B cell (primary cell): ENCODE data around the gene LLCFC1. TPM values are rescaled to one million over a fixed set of nuclear protein-coding genes. Genes with fewer than 3 reads are reported as not detected.

Source experiments
- ATAC-seq: fragments of 200-7000 bp; cut with Tn5 transposase; one replicate; pipeline ENCODE4 v1.10.0; 2021; ENCODE audit warnings: low read depth, mild to moderate bottlenecking, moderate number of reproducible peaks, moderate library complexity
- CTCF ChIA-PET: fragments of 350-600 bp; sonication (Branson Sonifier 250); formaldehyde crosslinking; loops from one replicate; lab custom pipeline; 2021; ENCODE audit warnings: antibody characterized with exemption, inconsistent platforms; lab: Charles Lee
- POLR2A ChIA-PET: fragments of 350-600 bp; sonication (Branson Sonifier 250); formaldehyde crosslinking; loops from one replicate; lab custom pipeline; 2021; ENCODE audit warnings: antibody characterized with exemption; lab: Charles Lee
- DNase-seq: peaks from one replicate; pipeline ENCODE4 v3.0.0; 2013
- H2AFZ ChIP-seq: 2 replicates; pipeline ENCODE4 v1.6.1; 2012; ENCODE audit warnings: mild to moderate bottlenecking, low read depth, low read length; ENCODE audit not compliant: insufficient read depth, poor library complexity, severe bottlenecking
- H3K27ac ChIP-seq, 2 donors: 1 replicate in 1 of 2; 2 replicates in 1 of 2; pipeline ENCODE4 v1.5.1; 2012 to 2013; ENCODE audit warnings: low read length in 2 of 2, mild to moderate bottlenecking in 2 of 2, moderate library complexity in 1 of 2
- H3K27me3 ChIP-seq, 4 experiments: fragments of 200-600 bp in 1 of 4; sonication (generic) in 1 of 4; replicated peaks in 1 of 4; 1 replicate in 2 of 4; 2 replicates in 2 of 4; pipeline versions ENCODE4 v1.6.1 to v1.7.0; 2013 to 2016; ENCODE audit warnings: low read length in 3 of 4, mild to moderate bottlenecking in 2 of 4, mixed read lengths in 1 of 4, moderate library complexity in 1 of 4; ENCODE audit not compliant: insufficient read depth in 4 of 4, control insufficient read depth in 3 of 4; ENCODE audit errors: control extremely low read depth in 1 of 4
- H3K36me3 ChIP-seq, 2 experiments: replicated peaks in 1 of 2; 1 replicate in 1 of 2; 2 replicates in 1 of 2; pipeline versions ENCODE4 v1.6.1 to v1.7.1; 2013; ENCODE audit warnings: low read length in 1 of 2; ENCODE audit not compliant: insufficient read depth in 2 of 2, control insufficient read depth in 1 of 2; ENCODE audit errors: control extremely low read depth in 1 of 2, extremely low read depth in 1 of 2
- H3K4me1 ChIP-seq, 2 donors: fragments of 200-600 bp in 1 of 2; sonication (generic) in 1 of 2; 1 replicate in 1 of 2; 2 replicates in 1 of 2; pipeline versions ENCODE4 v1.5.1 to v1.6.1; 2013 to 2017; ENCODE audit warnings: low read length in 2 of 2; ENCODE audit not compliant: control insufficient read depth in 2 of 2, insufficient read depth in 2 of 2
- H3K4me2 ChIP-seq: replicated peaks from 2 replicates; pipeline ENCODE3; 2012; ENCODE audit warnings: mild to moderate bottlenecking, low read depth, low read length; ENCODE audit not compliant: poor library complexity, severe bottlenecking
- H3K4me3 ChIP-seq, 5 experiments: fragments of 200-600 bp in 1 of 5; sonication (generic) in 1 of 5; 1 replicate in 3 of 5; 2 replicates in 2 of 5; pipeline versions ENCODE4 v1.5.1 to v1.7.0; 2011 to 2016; ENCODE audit warnings: low read length in 4 of 5, mild to moderate bottlenecking in 4 of 5, low read depth in 2 of 5, control low read depth in 1 of 5, moderate library complexity in 1 of 5; ENCODE audit not compliant: insufficient read depth in 1 of 5; ENCODE audit errors: control extremely low read depth in 1 of 5, extremely low read depth in 1 of 5
- H3K79me2 ChIP-seq: fragments of 200-600 bp; sonication (generic); one replicate; pipeline ENCODE4 v1.6.0; 2016; ENCODE audit warnings: low read length; ENCODE audit not compliant: control insufficient read depth, insufficient read depth
- H3K9ac ChIP-seq: fragments of 200-600 bp; sonication (generic); 2 replicates; pipeline ENCODE4 v1.6.1; 2017; ENCODE audit warnings: mild to moderate bottlenecking, low read length, moderate library complexity
- H3K9me3 ChIP-seq, 3 donors: one replicate each; pipeline versions ENCODE4 v1.6.1 to v1.7.1; 2013; ENCODE audit warnings: low read length in 2 of 3; ENCODE audit not compliant: control insufficient read depth in 2 of 3, insufficient read depth in 1 of 3; ENCODE audit errors: control extremely low read depth in 1 of 3
- H4K20me1 ChIP-seq: 2 replicates; pipeline ENCODE4 v1.6.0; 2012; ENCODE audit warnings: mild to moderate bottlenecking, low read length; ENCODE audit not compliant: insufficient read depth, control insufficient read depth, poor library complexity, severe bottlenecking
- H3K27ac Mint-ChIP-seq: one replicate; pipeline ENCODE4 v1.8.0; 2021; ENCODE audit warnings: mixed read lengths
- H3K27me3 Mint-ChIP-seq: one replicate; pipeline ENCODE4 v1.8.0; 2021; ENCODE audit warnings: mixed read lengths
- H3K4me1 Mint-ChIP-seq: one replicate; pipeline ENCODE4 v1.8.0; 2021; ENCODE audit warnings: mixed read lengths
- H3K4me3 Mint-ChIP-seq: one replicate; pipeline ENCODE4 v1.8.0; 2021; ENCODE audit warnings: mixed read lengths
- H3K9me3 Mint-ChIP-seq: one replicate; pipeline ENCODE4 v1.8.0; 2022; ENCODE audit warnings: mixed read lengths; ENCODE audit not compliant: insufficient read depth
- CTCF ChIP-seq: fragments of 200-600 bp; IDR thresholded peaks from one replicate; pipeline ENCODE4 v1.8.0; 2022; ENCODE audit warnings: antibody characterized with exemption, mild to moderate bottlenecking
- EZH2 ChIP-seq: IDR thresholded peaks from 2 replicates; pipeline ENCODE4 v1.6.1; 2012; ENCODE audit warnings: borderline replicate concordance, low read depth, mild to moderate bottlenecking, moderate library complexity, low read length; ENCODE audit not compliant: insufficient read depth, poor library complexity, severe bottlenecking
- WGBS: methylation state at CpG from one replicate; pipeline ENCODE4 v1.1.5; 2013; ENCODE audit warnings: missing lambda C conversion rate; ENCODE audit not compliant: insufficient coverage; 5-methylcytosine and 5-hydroxymethylcytosine counted together
- intact Hi-C: fragments of 100-400 bp; cut with micrococcal nuclease; formaldehyde crosslinking; loops from one replicate; pipeline ENCODE4 v1.10.0; 2022
- polyA plus RNA-seq: library from polyadenylated mRNA; depleted of rRNA; stranded (reverse); fragments of >200 nt; gene quantifications from 2 replicates; pipeline ENCODE4 v1.2.3, GENCODE V29; 2012
- total RNA-seq, 2 donors: library from RNA; stranded (reverse); fragments of 120-200 nt in 1 of 2; gene quantifications; 1 replicate in 1 of 2; 2 replicates in 1 of 2; pipeline versions ENCODE4 v1.2.3 to v1.2.4, GENCODE V29; 2013 to 2022

The LLCFC1 gene
- total and polyA plus RNA-seq, 2 donors (not counting 1 experiment from before 2014, with no cell fraction given): not detected

DNA sequence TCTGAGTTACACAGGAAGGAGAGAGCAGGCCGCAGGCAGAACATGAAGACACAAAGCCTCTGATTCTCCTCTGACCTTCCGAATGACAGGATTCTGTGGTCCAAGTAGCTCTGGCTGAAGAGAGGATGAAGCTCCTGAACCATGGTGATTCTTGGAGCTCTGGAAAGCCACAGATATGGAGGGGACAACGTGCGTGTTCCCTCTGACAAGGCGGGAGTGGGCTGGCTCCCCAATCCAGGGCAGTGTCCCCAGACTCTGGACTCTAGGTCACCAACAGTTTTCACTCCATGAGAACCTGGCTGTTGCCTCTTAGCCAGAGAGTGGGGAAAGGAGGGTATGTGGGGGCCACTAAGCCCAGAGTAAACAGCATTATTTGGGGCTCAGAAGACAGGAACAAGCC is 46.3 kb upstream of the LLCFC1 start:
- ATAC-seq (no peak), DNase-seq (no peak)
- TF ChIP-seq CTCF: no peak
- no peak for TF ChIP-seq EZH2
- Mint-ChIP-seq H3K27me3 (peaks cover 33% of the 10 kb centered on the region), H3K4me1 (no peaks in the 10 kb centered on the region), H3K9me3 (no peaks in the 10 kb centered on the region), H3K4me3 (no peak overlapping the region), H3K27ac (no peak overlapping the region)
- Histone ChIP-seq H3K36me3 (no peaks in the 10 kb centered on the region), H3K27me3 (peaks cover 0 to 4% (median 0%) of the 10 kb centered on the region in 4 experiments), H4K20me1 (no peaks in the 10 kb centered on the region), H2AFZ (no peak overlapping the region), H3K27ac (no peak overlapping the region), H3K9me3 (no peaks in the 10 kb centered on the region), H3K4me2 (no peak overlapping the region), H3K4me1 (no peaks in the 10 kb centered on the region), H3K4me3 (no peak overlapping the region), H3K79me2 (no peaks in the 10 kb centered on the region), H3K9ac (no peak overlapping the region)
- intact Hi-C loops: no loop called here
- ChIA-PET POLR2A (no interaction called here), CTCF (interaction anchor here (1.2 kb wide), 1 partner anchor 12 kb away, joined by 4 read pairs; no protein-coding TSS in a partner anchor)
- WGBS: 91% methylated on average over 5 of the region's 5 CpGs

GRCh38 chr7:142894112-142894984 is 44.9 kb upstream of the LLCFC1 start:
- intact Hi-C loops: no loop called here
- ChIA-PET POLR2A (no interaction called here), CTCF (interaction anchor here (1.4 to 2.1 kb wide), 3 partner anchors 14 to 113 kb away, joined by 4 to 14 read pairs (median 6); no protein-coding TSS in a partner anchor)
- H3K4me3 Mint-ChIP-seq: no peak overlapping the region
- Histone ChIP-seq H3K79me2 (no peaks in the 10 kb centered on the region), H3K36me3 (no peaks in the 10 kb centered on the region), H3K27ac (no peak overlapping the region), H3K4me3 (no peak overlapping the region), H3K9ac (no peak overlapping the region), H3K9me3 (no peaks in the 10 kb centered on the region), H4K20me1 (no peaks in the 10 kb centered on the region), H3K27me3 (peaks cover 0 to 3% (median 1%) of the 10 kb centered on the region in 4 experiments), H2AFZ (no peak overlapping the region), H3K4me1 (no peaks in the 10 kb centered on the region), H3K4me2 (no peak overlapping the region)
- H3K27me3 Mint-ChIP-seq: peaks cover 36% of the 10 kb centered on the region
- 90% methylated on average over 4 of the region's 12 CpGs for WGBS
- DNase-seq: no peak
- H3K27ac Mint-ChIP-seq: no peak overlapping the region
- ATAC-seq: no peak
- no peaks in the 10 kb centered on the region for H3K4me1 Mint-ChIP-seq
- H3K9me3 Mint-ChIP-seq: no peaks in the 10 kb centered on the region
- TF ChIP-seq CTCF: no peak
- TF ChIP-seq EZH2: no peak
